ENCODE measurements around the gene PACRG. TPM values are rescaled to one million over a fixed set of nuclear protein-coding genes. Genes with fewer than 3 reads are reported as not detected.

PACRG gene
- polyA plus RNA-seq, 1 of the 3 experiments (the other 2 are of a cell fraction): 0.56 TPM

- Histone ChIP-seq H3K27me3 (ENCODE audit: insufficient read depth) (no peaks in the 10 kb centered on the region), H3K9ac (no peak overlapping the region), H3K4me3 (ENCODE audit: low read depth in 2 of 2, low read length in 1 of 2) (no peak overlapping the region), H2AFZ (ENCODE audit: low read depth) (no peak overlapping the region), H3K27ac (ENCODE audit: low read depth in 2 of 2, low read length in 1 of 2) (no peak overlapping the region), H3F3A (replicated peaks; ENCODE audit: insufficient read depth) (no peaks in the 10 kb centered on the region), H3K4me2 (no peak overlapping the region), H4K20me1 (ENCODE audit: insufficient read depth) (no peaks in the 10 kb centered on the region), H3K9me3 (no peaks in the 10 kb centered on the region), H3K79me2 (ENCODE audit: insufficient read depth) (no peaks in the 10 kb centered on the region), H3K4me1 (ENCODE audit: control insufficient read depth in 1 of 2, insufficient read depth in 2 of 2, low read depth in 1 of 2, low read length in 1 of 2) (peaks cover 0 to 4% of the 10 kb centered on the region in 2 experiments; a peak in 1 of 4 replicates), H3K36me3 (replicated peaks in 1 of 2; ENCODE audit: control insufficient read depth in 1 of 2, insufficient read depth in 2 of 2, low read length in 1 of 2) (no peaks in the 10 kb centered on the region), H3K9me2 (no peaks in the 10 kb centered on the region; the same call in 1 of the 2 replicates)
- TF ChIP-seq MEF2A (IDR thresholded peaks at IDR 0.05; ENCODE audit: borderline replicate concordance, low read depth) (no peak), JUND (IDR thresholded peaks at IDR 0.05) (no peak), EP300 (IDR thresholded peaks at IDR 0.05; ENCODE audit: borderline replicate concordance in 1 of 2, low read depth in 1 of 2, low read length in 1 of 2) (no peak)
- CTCF ChIA-PET: no interaction called here
- DNase-seq: no peak
- POLR2A ChIA-PET: no interaction called here
- 31% methylated on average over 1 of the region's 1 CpG for WGBS (ENCODE audit: low lambda C conversion rate)
Observed at GRCh38 chr6:162866656-162867055, 138.9 kb downstream of the PACRG start.

GRCh38 chr6:162868397-162868796 lies 140.6 kb downstream of the PACRG start:
- no peak for DNase-seq
- no peak overlapping the region for H3K27ac ChIP-seq (ENCODE audit: low read depth in 2 of 2, low read length in 1 of 2)
- no peak overlapping the region for H2AFZ ChIP-seq (ENCODE audit: low read depth)
- no peaks in the 10 kb centered on the region for H3K9me3 ChIP-seq
- POLR2A ChIA-PET: no interaction called here
- no peak overlapping the region for H3K4me2 ChIP-seq
- H3K36me3 ChIP-seq (replicated peaks in 1 of 2; ENCODE audit: control insufficient read depth in 1 of 2, insufficient read depth in 2 of 2, low read length in 1 of 2): no peaks in the 10 kb centered on the region
- no peak overlapping the region for H3K4me3 ChIP-seq (ENCODE audit: low read depth in 2 of 2, low read length in 1 of 2)
- H3K4me1 ChIP-seq (ENCODE audit: control insufficient read depth in 1 of 2, insufficient read depth in 2 of 2, low read depth in 1 of 2, low read length in 1 of 2): no peaks in the 10 kb centered on the region
- 83% methylated on average over 13 of the region's 18 CpGs for WGBS (ENCODE audit: low lambda C conversion rate)
- H3K9me2 ChIP-seq: no peaks in the 10 kb centered on the region; the same call in 1 of the 2 replicates
- no peaks in the 10 kb centered on the region for H3F3A ChIP-seq (replicated peaks; ENCODE audit: insufficient read depth)
- no peaks in the 10 kb centered on the region for H3K79me2 ChIP-seq (ENCODE audit: insufficient read depth)
- H3K9ac ChIP-seq: no peak overlapping the region
- H3K27me3 ChIP-seq (ENCODE audit: insufficient read depth): no peaks in the 10 kb centered on the region
- no peaks in the 10 kb centered on the region for H4K20me1 ChIP-seq (ENCODE audit: insufficient read depth)
- CTCF ChIA-PET: interaction anchor here (0.6 kb wide), 1 partner anchor 106 kb away, joined by 3 read pairs; no protein-coding TSS in a partner anchor
- TF ChIP-seq EZH2phosphoT487 (IDR thresholded peaks at IDR 0.05; ENCODE audit: borderline replicate concordance, low read depth) (no peak), SIN3A (IDR thresholded peaks at IDR 0.05; ENCODE audit: borderline replicate concordance, low read depth, low read length) (no peak), ELF1 (IDR thresholded peaks at IDR 0.05) (no peak), TEAD4 (IDR thresholded peaks at IDR 0.05; ENCODE audit: borderline replicate concordance, insufficient read depth) (no peak), PBX3 (IDR thresholded peaks at IDR 0.05) (no peak), MXI1 (IDR thresholded peaks at IDR 0.05; ENCODE audit: low read depth, low read length) (no peak), RCOR1 (IDR thresholded peaks at IDR 0.05; ENCODE audit: low read length) (no peak), IRF3 (IDR thresholded peaks at IDR 0.05; ENCODE audit: low read depth, low read length) (no peak), EP300 (IDR thresholded peaks at IDR 0.05; ENCODE audit: borderline replicate concordance in 1 of 2, low read depth in 1 of 2, low read length in 1 of 2) (no peak), YY1 (IDR thresholded peaks at IDR 0.05; ENCODE audit: low read depth) (no peak), CTCF (IDR thresholded peaks at IDR 0.05) (no peak), ZBTB33 (IDR thresholded peaks at IDR 0.05; ENCODE audit: borderline replicate concordance, low read depth) (no peak), NRF1 (IDR thresholded peaks at IDR 0.05; ENCODE audit: low read depth, low read length) (no peak), REST (IDR thresholded peaks at IDR 0.05; ENCODE audit: low read depth, low read length) (no peak), USF1 (IDR thresholded peaks at IDR 0.05; ENCODE audit: borderline replicate concordance, low read depth) (no peak)
